Inflammatory macrophage treated with lipopolysaccharide for 4 hours (primary cell): Measurements from ENCODE around the gene ZEB1.
A peak's percentile ranks its signal among the peaks of the same experiment; 100 is the strongest.
"Not testable (repeated sequence)": the region's sequence is repeated elsewhere in the genome, so short reads cannot be mapped to it uniquely, and the experiment has no call there.

Experiments used
- DNase-seq: peaks from one replicate; pipeline ENCODE4 v3.0.0-alpha.2; 2020

The ZEB1 gene

GRCh38 chr10:31515116-31515515 lies 196.1 kb downstream of the ZEB1 start:
- DNase-seq = no peak

- peak; percentile 40 for DNase-seq
Observed at GRCh38 chr10:31515819-31516402, 196.9 kb downstream of the ZEB1 start.

- no peak for DNase-seq
Observed at GRCh38 chr10:31520986-31521831, 202.2 kb downstream of the ZEB1 start.

GRCh38 chr10:31522820-31523219 lies 203.8 kb downstream of the ZEB1 start:
- no peak for DNase-seq

- no peak for DNase-seq
Observed at GRCh38 chr10:31524460-31524859, 205.4 kb downstream of the ZEB1 start.

- DNase-seq = no peak
Observed at GRCh38 chr10:31526178-31526577, 207.2 kb downstream of the ZEB1 start.

GRCh38 chr10:31526681-31527080 lies 207.7 kb downstream of the ZEB1 start:
- peak; percentile 55 for DNase-seq

- DNase-seq = peak; percentile 62
Observed at GRCh38 chr10:31528831-31529230, 209.8 kb downstream of the ZEB1 start.

- no peak for DNase-seq
Observed at GRCh38 chr10:31536302-31536701, 217.3 kb downstream of the ZEB1 start.

- DNase-seq = peak; percentile 80
Observed at GRCh38 chr10:31549896-31550295, 230.9 kb downstream of the ZEB1 start.

GRCh38 chr10:31554556-31554955 lies 235.5 kb downstream of the ZEB1 start:
- DNase-seq = no peak

GRCh38 chr10:31557854-31558253 lies 238.8 kb downstream of the ZEB1 start:
- no peak for DNase-seq

GRCh38 chr10:31568252-31568861 lies 249.3 kb downstream of the ZEB1 start:
- DNase-seq = not testable (repeated sequence)

- DNase-seq = no peak
Observed at GRCh38 chr10:31574577-31574976, 255.6 kb downstream of the ZEB1 start.

GRCh38 chr10:31578181-31578852 lies 259.3 kb downstream of the ZEB1 start:
- DNase-seq = no peak

- no peak for DNase-seq
Observed at GRCh38 chr10:31578951-31579350, 259.9 kb downstream of the ZEB1 start.
